ENCODE results near the gene TNIP2.
A peak's percentile ranks its signal among the peaks of the same experiment; 100 is the strongest.

Gene TNIP2

DNA sequence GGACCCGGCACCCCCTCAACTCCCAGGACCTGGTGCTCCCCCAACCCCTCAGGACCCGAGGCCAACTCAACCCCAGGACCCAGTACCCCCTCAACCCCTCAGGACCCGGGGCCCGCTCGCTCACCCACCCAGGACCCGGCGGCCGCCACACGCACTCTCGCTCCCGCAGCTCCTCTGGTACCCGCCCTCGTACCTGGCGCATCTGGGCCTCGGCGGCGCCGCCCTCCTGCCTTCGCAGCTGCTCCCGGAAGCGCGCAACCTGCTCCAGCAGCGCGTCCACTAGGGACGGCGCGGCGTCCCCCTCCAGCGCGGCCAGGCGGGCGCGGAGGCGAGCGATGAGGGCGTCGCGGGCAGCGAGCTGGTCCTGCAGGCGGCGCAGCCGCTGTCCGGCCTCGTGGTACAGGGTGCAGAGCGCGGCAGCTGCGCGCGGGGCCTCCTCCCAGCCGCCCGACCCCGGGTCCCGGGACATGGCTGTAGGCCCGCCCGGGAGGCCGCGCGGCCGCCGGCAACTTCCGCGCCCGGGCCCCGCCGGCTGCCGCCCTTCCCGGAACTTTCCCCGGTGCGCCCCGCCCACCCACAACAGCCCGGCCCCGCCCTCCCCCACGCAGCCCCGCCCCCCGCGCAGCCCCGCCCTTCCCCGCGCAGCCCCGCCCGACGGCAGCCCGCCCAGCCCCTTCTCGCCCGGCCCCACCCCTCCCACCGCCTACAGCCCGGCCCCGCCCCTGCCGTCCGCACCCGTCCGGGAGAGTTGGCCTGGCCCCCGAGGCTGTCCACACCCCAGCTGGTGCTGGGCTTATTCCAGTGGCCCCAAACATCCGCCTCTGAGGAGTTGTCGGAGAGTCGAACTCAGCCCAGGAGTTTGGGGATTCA, at the start of gene TNIP2:
TNIP2 (minus strand) TSS at position 516 of the 870 bp plus-strand sequence; CDS start at position 469, 47 bp downstream.
- peak; percentile 60 to 67 for DNase-seq

- no peak for DNase-seq
Measured at GRCh38 chr4:2804973-2805501, 48.9 kb upstream of the TNIP2 start.

GRCh38 chr4:2804449-2804972, 48.4 kb upstream of the TNIP2 start:
- DNase-seq: no peak

- peak; percentile 47 to 63 for DNase-seq
Measured at GRCh38 chr4:2803624-2804448, 47.7 kb upstream of the TNIP2 start.

DNA sequence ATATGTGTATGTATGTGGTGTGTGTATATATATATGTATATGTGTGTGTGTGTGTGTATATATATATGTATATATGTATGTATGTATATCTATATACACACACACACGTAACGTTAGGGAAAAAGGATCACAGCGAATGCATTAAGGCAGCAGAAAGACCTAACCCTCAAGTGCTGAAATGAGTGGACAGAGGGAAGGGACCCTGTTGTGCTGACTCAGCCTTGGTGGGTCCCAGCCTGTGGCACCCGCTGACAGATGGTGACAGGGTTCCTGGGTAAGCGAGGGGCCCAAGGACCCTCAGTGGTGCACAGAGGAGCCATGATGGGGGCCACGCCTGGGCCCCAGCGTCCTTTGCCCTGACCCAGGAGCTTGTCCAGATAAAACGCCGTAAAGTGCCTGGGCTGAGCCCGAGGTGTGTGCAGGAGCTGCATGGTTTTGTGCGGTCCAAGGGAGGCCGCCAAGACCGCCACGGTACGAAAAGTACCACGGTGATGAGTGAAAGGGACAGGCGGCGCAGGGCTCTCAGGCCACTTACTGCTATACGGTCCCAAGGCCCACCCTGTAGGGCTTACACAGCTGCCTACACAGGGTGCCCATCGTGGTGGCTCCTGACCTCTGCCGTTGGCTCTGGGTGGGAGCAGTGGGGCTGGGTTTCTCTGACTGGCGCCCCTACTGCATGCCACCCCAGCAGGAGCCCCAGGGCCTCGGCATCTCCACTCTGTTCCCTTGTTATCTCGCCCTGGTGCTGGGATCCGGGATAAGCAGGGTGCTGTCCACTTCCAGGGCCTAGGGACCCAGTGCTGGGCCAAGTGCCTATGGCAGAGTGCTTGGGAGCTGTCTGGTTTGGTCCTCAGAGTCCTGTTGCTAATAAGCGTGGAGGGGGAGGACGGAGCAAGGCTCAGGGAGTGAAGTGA, 46.7 kb upstream of the TNIP2 start:
- DNase-seq: no peak

DNA sequence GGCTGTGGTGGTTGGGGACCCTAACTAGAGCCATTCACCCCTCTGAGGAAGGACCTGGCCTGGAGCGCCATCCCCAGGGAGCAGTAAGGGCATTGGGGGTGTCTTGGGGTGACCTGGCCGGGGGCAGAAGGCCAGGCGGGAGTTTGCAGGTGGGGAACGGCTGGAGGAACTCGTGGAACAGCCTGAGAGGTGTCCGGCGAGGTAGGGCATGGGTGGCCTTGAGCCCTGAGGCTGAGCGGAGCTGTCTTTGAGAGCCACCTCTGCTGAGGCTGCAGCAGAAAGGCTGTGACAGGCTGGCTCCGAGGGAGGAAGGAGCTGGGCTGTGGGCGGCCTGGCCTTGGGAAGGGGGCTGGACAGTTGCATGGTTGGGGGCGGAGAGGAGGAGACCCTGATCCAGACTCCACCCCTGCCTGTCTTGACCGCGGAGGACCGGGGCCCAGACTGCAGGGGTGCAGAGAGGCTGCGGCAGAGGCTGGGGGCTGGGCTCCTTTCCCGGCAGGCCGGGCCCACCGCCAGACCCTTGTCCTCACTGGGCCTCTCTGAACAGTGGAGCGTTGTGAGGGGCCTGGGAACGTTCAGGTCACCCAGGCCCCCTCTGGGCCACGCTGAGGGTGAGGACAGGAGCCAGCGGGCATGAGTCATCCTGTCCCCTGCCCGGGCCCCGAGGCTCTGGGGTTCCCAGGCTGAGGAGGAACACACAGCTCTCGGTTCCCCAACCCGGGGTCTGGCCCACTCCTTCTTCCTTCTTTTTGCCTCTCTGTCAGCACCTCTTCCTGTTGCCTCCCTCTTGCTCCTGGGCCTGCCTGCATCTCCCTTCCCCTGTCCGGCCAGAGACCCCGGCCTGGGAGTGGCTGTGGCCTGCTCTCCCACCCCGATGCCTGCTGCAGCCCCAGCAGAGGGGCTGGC, 44.8 kb upstream of the TNIP2 start:
- no peak for DNase-seq

DNA sequence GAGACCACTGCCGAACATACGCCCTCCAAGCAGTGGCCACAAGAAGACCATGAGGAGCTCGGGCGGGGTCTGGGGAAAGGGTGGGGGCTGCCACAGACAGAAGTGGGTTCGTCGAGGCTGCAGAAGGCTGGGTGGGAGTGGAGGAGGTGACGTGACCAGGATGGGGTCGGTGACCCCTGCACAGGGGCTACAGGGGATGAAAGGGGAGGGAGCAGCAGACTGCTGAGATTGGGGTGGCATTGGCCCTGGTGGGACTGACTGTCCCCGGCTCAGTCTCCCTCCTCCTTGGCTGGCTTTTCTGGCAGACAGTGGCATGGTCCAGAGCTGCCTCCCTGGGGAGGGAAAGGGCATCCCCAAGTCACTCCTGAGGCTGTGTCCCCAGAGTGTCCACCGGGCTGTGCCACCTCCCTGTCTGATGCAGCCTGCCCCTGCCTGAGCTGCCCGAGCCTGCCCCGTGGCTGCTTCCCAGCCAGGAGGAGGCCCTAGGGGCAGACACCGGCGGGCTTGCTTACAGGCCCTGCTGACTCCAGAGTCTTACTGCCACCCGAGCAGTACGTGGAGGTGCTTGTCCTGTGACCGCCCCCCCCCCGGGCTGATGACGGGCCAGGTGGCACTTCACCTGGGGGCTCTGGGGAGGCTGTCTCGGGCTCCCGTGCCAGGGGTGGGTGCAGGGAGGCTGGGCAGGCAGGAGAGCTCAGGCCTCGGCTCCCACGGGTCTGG, 44.0 kb upstream of the TNIP2 start:
- no peak for DNase-seq

GRCh38 chr4:2799224-2799911, 43.2 kb upstream of the TNIP2 start:
- no peak for DNase-seq

GRCh38 chr4:2798399-2799223, 42.5 kb upstream of the TNIP2 start:
- no peak for DNase-seq

DNA sequence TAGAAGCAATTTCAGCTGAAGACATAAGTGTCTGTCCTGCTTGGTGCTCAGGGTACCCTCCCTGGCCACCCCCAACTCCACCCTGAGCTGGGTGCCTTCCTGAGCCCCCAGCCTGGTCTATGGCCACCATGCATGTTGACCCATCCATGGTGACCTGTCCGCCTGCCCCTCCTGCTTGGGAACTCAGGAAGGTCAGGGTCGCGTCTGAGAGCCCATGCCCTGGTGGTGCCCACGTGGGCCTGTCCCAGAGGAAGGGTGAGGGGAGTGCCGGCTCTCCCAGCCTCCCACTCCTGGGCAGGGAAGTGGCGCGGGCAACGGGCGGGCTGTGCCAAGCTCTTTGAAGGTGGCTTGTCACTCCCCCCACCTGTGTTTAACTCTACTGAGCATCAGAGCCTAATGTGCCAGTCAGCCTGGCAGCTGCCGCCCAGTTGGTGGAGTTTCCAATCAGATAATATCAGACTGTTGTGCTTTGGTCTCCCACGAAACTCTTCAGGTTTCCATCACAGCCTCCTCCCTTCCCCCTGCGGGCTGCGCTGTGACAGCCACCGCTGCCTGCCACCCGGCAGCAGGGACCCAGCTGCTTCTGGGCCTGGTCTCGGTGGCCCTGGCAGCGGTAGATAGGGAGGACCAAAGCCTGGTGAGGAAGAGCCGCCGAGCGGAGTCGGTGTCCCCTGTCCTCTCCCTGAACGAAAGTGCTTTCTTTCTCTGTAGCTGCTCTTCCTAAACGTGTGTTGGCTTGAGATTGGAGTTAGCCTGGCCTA, 41.6 kb upstream of the TNIP2 start:
- DNase-seq: no peak

DNA sequence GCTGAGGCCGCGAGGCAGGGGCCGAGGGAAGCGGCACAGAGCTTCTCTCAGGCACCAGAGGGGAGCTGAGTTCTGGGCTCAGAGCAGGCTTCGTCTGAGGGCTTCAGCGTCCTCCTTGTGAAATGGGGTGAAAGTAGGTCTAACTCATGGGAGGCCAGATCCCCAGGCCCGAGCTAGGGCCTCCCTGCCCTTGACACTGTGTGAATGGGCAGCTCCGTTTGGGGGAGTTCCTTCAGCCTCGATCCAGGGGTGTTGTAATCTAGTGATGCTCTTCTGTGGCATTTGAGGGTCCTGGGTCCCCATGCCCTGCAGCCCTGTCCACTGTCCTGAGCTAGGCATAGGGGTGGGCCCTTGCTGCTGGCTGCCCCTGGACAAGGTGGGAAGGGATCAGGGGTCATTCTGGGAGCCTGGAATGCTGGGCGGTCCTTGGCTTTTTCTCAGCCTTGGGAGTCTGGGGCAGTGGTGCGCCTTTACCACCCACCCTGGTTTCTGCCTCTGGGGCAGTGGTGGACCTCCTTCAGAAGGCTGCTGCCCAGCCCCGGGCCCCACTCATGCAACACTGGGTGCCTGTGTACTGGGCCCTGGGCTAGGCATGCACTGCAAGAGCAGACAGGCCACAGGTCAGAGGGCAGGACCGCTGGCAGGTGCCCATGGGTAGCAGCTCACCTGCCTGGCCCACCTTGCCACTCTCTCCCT, 40.9 kb upstream of the TNIP2 start:
- DNase-seq: no peak

GRCh38 chr4:2795893-2796848, 40.0 kb upstream of the TNIP2 start:
- DNase-seq: peak in 1 of 2 experiments; percentile 40

DNA sequence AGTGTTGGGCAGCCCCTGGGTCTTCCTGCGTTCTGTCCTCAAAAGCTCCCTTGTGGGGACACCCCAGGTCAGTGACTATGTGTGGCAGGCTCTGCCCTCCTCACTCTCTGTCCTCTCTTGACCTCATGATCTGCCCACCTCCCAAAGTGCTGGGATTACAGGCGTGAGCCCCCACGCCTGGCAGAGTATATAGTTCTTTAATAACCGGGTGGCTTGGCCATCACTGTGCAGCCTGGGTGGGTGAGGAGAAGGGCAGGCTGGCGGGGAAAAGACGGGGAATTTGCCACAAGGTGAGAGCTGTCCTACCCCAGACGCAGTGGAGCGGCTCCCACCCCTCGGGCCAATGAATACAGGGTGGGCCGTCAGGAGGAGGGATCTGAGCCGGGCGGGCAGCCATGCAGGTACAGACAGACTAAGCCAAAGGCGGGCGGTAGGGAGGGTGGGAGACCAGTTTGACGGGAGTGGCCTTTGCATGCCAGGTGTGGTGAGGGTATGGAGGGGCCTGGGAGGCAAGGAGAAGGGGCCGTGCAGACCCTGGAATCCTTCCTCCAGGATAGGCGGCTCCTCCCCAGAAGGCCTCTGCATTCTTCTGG, 39.3 kb upstream of the TNIP2 start:
- no peak for DNase-seq

DNA sequence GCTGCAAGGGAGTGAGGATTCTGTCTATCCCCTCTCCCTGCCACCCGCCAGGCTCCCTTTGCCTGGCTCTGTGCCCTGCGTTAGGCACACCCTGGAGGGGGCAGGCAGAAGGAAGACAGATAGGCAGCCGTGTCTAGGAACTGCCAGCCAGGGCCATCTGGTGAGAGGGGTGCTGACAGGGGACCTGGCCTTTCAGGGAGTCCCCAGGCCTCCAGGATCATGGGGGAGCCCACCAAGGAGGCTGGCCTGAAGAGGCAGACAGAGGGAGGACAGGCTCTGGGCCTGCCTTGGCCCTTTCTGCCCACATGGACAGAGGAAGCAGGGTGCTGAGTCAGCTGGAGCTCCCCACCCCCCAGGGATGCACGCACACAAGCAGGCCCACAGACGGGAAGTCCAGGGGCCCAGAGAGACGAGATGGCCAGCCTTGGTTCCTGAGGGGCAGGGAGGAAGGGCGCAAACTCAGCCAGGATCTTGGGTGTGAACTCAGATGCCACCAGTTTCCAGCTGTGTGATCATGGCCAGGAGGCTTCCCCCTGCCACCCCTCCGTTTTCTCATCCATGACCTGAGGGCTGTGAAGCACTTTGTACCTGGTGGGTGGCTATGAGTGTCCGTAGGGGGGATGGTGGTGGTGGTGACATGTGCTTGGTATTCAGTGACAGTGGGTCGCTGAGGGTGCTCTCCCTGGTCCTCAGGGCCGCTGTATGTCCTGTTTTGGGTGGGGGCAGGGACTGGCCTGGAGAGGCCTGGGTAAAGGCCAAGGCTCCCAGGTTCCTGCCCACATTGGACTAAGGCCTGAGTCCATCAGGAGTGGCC, 38.6 kb upstream of the TNIP2 start:
- peak in 1 of 2 experiments; percentile 12 for DNase-seq
